A549 (cell line): ENCODE data around the gene CXCR3.

Source experiments
- CEBPB ChIP-seq, 2 experiments: fragments of >200 bp in 1 of 2; sonication (Bioruptor Twin) in 1 of 2; formaldehyde crosslinking in 1 of 2; IDR thresholded peaks; 2 replicates each; pipeline ENCODE4 v1.6.1; 2012 to 2016
- POLR2A ChIP-seq: IDR thresholded peaks from 2 replicates; pipeline ENCODE4 v1.6.1; 2012; ENCODE audit warnings: mild to moderate bottlenecking, low read length
- RNF2 ChIP-seq: fragments of 200-600 bp; sonication (generic); IDR thresholded peaks from 2 replicates; pipeline ENCODE4 v1.6.1; 2016; ENCODE audit warnings: low read depth, mild to moderate bottlenecking, antibody characterized with exemption, moderate library complexity, borderline replicate concordance
- ZFP36 ChIP-seq: fragments of 450-650 bp; IDR thresholded peaks from 2 replicates; pipeline ENCODE4 v1.6.1; 2014; ENCODE audit warnings: borderline replicate concordance; ENCODE audit not compliant: partially characterized antibody
- TF ChIP-seq, protein P1 (sequence below): fragments of >200 bp; sonication (Bioruptor Twin); formaldehyde crosslinking; IDR thresholded peaks from 3 replicates; pipeline ENCODE4 v1.5.1; 2016

DNA sequence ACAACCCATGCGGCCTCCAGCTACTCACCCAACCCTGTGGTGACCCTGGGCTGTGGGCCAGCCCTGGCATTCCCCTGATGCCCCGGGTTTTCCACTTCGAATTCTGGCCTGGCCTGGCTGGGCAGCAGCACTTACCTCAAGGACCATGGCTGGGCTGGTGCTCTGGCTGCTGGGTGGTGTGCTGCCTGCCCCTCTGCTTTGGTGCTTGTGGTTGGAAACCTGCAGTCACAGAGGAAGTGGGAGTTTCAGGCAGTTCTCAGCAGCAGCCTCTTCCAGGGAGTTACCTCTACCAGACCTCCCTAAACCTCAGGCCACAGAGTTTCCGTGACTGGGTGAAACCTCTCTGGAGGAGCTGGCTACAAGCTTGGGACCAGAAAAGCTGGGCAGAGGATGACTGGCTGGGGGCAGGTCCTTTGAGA, at the start of gene CXCR3:
- no peak for TF ChIP-seq CEBPB (IDR thresholded peaks at IDR 0.05)
- no peak for TF ChIP-seq POLR2A
- TF ChIP-seq ZFP36: no peak
- TF ChIP-seq, protein P1, sequence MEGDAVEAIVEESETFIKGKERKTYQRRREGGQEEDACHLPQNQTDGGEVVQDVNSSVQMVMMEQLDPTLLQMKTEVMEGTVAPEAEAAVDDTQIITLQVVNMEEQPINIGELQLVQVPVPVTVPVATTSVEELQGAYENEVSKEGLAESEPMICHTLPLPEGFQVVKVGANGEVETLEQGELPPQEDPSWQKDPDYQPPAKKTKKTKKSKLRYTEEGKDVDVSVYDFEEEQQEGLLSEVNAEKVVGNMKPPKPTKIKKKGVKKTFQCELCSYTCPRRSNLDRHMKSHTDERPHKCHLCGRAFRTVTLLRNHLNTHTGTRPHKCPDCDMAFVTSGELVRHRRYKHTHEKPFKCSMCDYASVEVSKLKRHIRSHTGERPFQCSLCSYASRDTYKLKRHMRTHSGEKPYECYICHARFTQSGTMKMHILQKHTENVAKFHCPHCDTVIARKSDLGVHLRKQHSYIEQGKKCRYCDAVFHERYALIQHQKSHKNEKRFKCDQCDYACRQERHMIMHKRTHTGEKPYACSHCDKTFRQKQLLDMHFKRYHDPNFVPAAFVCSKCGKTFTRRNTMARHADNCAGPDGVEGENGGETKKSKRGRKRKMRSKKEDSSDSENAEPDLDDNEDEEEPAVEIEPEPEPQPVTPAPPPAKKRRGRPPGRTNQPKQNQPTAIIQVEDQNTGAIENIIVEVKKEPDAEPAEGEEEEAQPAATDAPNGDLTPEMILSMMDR: no peak
- TF ChIP-seq RNF2: no peak
